ENCODE measurements around the gene EPHA6. TPM values are rescaled to one million over a fixed set of nuclear protein-coding genes. Genes with fewer than 3 reads are reported as not detected.

EPHA6 gene
- polyA plus RNA-seq, 2 of the 4 experiments (the other 2 are of a cell fraction) = 0.08 TPM

- TF ChIP-seq ELK1 (IDR thresholded peaks at IDR 0.05; ENCODE audit: low read depth, low read length) (no peak), ATOH8 (CRISPR knock-in tag; IDR thresholded peaks at IDR 0.05; ENCODE audit: low read depth) (no peak), FOSL2 (IDR thresholded peaks at IDR 0.05) (no peak), FOSL2 (CRISPR knock-in tag; IDR thresholded peaks at IDR 0.05) (no peak), EP300 (IDR thresholded peaks at IDR 0.05) (no peak)
Observed at GRCh38 chr3:97111244-97111643, 296.9 kb downstream of the EPHA6 start (continued).

GRCh38 chr3:97121386-97121785 is 307.0 kb downstream of the EPHA6 start:
- ChIA-PET CTCF (no interaction called here), POLR2A (no interaction called here)
- WGBS (ENCODE audit: missing lambda C conversion rate) = 0% methylated on average over 1 of the region's 1 CpG
- DNase-seq (ENCODE audit: low read depth in 1 of 2, low spot score in 1 of 2) = no peak
- FAIRE-seq = no peak
- TF ChIP-seq MAX (IDR thresholded peaks at IDR 0.05) = no peak
- no peak for TF ChIP-seq HEYL (CRISPR knock-in tag; IDR thresholded peaks at IDR 0.05)
- TF ChIP-seq TP53 (CRISPR knock-in tag; IDR thresholded peaks at IDR 0.05) = no peak
- no peak for TF ChIP-seq BHLHE40 (IDR thresholded peaks at IDR 0.05; ENCODE audit: low read depth, low read length)
- no peak for TF ChIP-seq SREBF2 (IDR thresholded peaks at IDR 0.05)
- no peak for TF ChIP-seq EP300 (IDR thresholded peaks at IDR 0.05)
- TF ChIP-seq CHD4 (IDR thresholded peaks at IDR 0.05; ENCODE audit: borderline replicate concordance) = no peak
- no peak for TF ChIP-seq SMC3 (IDR thresholded peaks at IDR 0.05)
- TF ChIP-seq MAZ (IDR thresholded peaks at IDR 0.05; ENCODE audit: borderline replicate concordance, low read depth, low read length) = no peak
- TF ChIP-seq BCL3 (IDR thresholded peaks at IDR 0.05) = no peak
- TF ChIP-seq CEBPB (IDR thresholded peaks at IDR 0.05) = no peak
- TF ChIP-seq HDAC2 (IDR thresholded peaks at IDR 0.05) = no peak
- no peak for TF ChIP-seq RAD21 (conservative IDR thresholded peaks at IDR 0.05 in 1 of 2, IDR thresholded peaks at IDR 0.05 in 1 of 2)
- Histone ChIP-seq H3K4me2 (no peak overlapping the region), H3K9me3 (no peaks in the 10 kb centered on the region), H3K27ac (no peak overlapping the region), H3K4me3 (no peak overlapping the region), H3K4me1 (no peaks in the 10 kb centered on the region)
- ATAC-seq = no peak

- CTCF ChIA-PET = no interaction called here
- DNase-seq (ENCODE audit: low read depth in 1 of 2, low spot score in 1 of 2) (no peak), ATAC-seq (no peak), FAIRE-seq (no peak)
- POLR2A ChIA-PET = no interaction called here
- Histone ChIP-seq H3K9me3 (no peaks in the 10 kb centered on the region), H3K4me3 (no peak overlapping the region), H3K27ac (no peak overlapping the region), H3K4me2 (no peak overlapping the region), H3K4me1 (no peaks in the 10 kb centered on the region)
- TF ChIP-seq MAZ (IDR thresholded peaks at IDR 0.05; ENCODE audit: borderline replicate concordance, low read depth, low read length) (no peak), CTCF (IDR thresholded peaks at IDR 0.05) (no peak), HOXA7 (CRISPR knock-in tag; IDR thresholded peaks at IDR 0.05) (no peak), GATA3 (IDR thresholded peaks at IDR 0.05; ENCODE audit: borderline replicate concordance) (no peak), RARB (CRISPR knock-in tag; IDR thresholded peaks at IDR 0.05) (no peak), HEYL (CRISPR knock-in tag; IDR thresholded peaks at IDR 0.05) (no peak), POLR2AphosphoS2 (conservative IDR thresholded peaks at IDR 0.05; ENCODE audit: low read length) (no peak)
- 4% methylated on average over 4 of the region's 4 CpGs for WGBS (ENCODE audit: missing lambda C conversion rate)
Observed at GRCh38 chr3:97125902-97126499, 311.6 kb downstream of the EPHA6 start.

All from A549 (cell line).